Activated T-helper 17 cell treated with anti-CD3 and anti-CD28 coated beads, Interleukin-2, amount 50 U/mL, for 72 hours (primary cell): ENCODE data around the gene STPG3. TPM values are rescaled to one million over a fixed set of nuclear protein-coding genes. Genes with fewer than 3 reads are reported as not detected.

Experiments
- ATAC-seq: fragments of 150-1000 bp; cut with Tn5 transposase; replicated peaks from 2 replicates; pipeline ENCODE4 v1.10.0; 2021; ENCODE audit warnings: mild to moderate bottlenecking, moderate library complexity
- H3K27ac Mint-ChIP-seq: one replicate; pipeline ENCODE4 v1.8.0; 2022; ENCODE audit warnings: mixed read lengths
- H3K27me3 Mint-ChIP-seq: one replicate; pipeline ENCODE4 v1.8.0; 2022; ENCODE audit warnings: mixed read lengths
- H3K36me3 Mint-ChIP-seq: one replicate; pipeline ENCODE4 v1.8.0; 2022; ENCODE audit warnings: low read depth, mild to moderate bottlenecking, mixed read lengths
- H3K4me1 Mint-ChIP-seq: one replicate; pipeline ENCODE4 v1.8.0; 2022; ENCODE audit warnings: mixed read lengths
- H3K4me3 Mint-ChIP-seq: one replicate; pipeline ENCODE4 v1.8.0; 2022; ENCODE audit warnings: mild to moderate bottlenecking, mixed read lengths
- H3K9me3 Mint-ChIP-seq: one replicate; pipeline ENCODE4 v1.8.0; 2022; ENCODE audit warnings: mixed read lengths
- total RNA-seq, 2 donors: library from RNA; stranded (reverse); gene quantifications; one replicate each; pipeline ENCODE4 v1.2.3, GENCODE V29; 2022

Gene STPG3
- total RNA-seq, 2 donors from 2014 or later: not detected

GRCh38 chr9:137270929-137271695, 20.0 kb downstream of the STPG3 start:
- Mint-ChIP-seq H3K9me3 (no peaks in the 10 kb centered on the region), H3K27me3 (no peaks in the 10 kb centered on the region), H3K4me3 (no peak overlapping the region), H3K36me3 (peaks cover 54% of the 10 kb centered on the region), H3K27ac (peak overlapping the region; percentile 25), H3K4me1 (peaks cover 12% of the 10 kb centered on the region)
- no peak for ATAC-seq

GRCh38 chr9:137271696-137272076, 20.6 kb downstream of the STPG3 start:
- ATAC-seq: no peak
- no peaks in the 10 kb centered on the region for H3K27me3 Mint-ChIP-seq
- peaks cover 12% of the 10 kb centered on the region for H3K4me1 Mint-ChIP-seq
- H3K36me3 Mint-ChIP-seq: peaks cover 53% of the 10 kb centered on the region
- no peak overlapping the region for H3K4me3 Mint-ChIP-seq
- H3K27ac Mint-ChIP-seq: peak overlapping the region; percentile 25
- no peaks in the 10 kb centered on the region for H3K9me3 Mint-ChIP-seq

- no peak for ATAC-seq
- H3K9me3 Mint-ChIP-seq: no peaks in the 10 kb centered on the region
Measured at GRCh38 chr9:137272241-137273094, 21.4 kb downstream of the STPG3 start.

GRCh38 chr9:137273095-137273490, 22.0 kb downstream of the STPG3 start:
- H3K9me3 Mint-ChIP-seq: no peaks in the 10 kb centered on the region
- peaks cover 39% of the 10 kb centered on the region for H3K36me3 Mint-ChIP-seq
- H3K4me3 Mint-ChIP-seq: no peak overlapping the region
- no peak for ATAC-seq
- no peak overlapping the region for H3K27ac Mint-ChIP-seq
- H3K27me3 Mint-ChIP-seq: no peaks in the 10 kb centered on the region
- peaks cover 12% of the 10 kb centered on the region for H3K4me1 Mint-ChIP-seq

More at GRCh38 chr9:137272241-137273094, 21.4 kb downstream of the STPG3 start:
- no peaks in the 10 kb centered on the region for H3K27me3 Mint-ChIP-seq
- H3K36me3 Mint-ChIP-seq: peaks cover 45% of the 10 kb centered on the region
- H3K27ac Mint-ChIP-seq: no peak overlapping the region
- H3K4me1 Mint-ChIP-seq: peaks cover 12% of the 10 kb centered on the region
- H3K4me3 Mint-ChIP-seq: no peak overlapping the region

- H3K27me3 Mint-ChIP-seq: no peaks in the 10 kb centered on the region
- peaks cover 32% of the 10 kb centered on the region for H3K36me3 Mint-ChIP-seq
- no peak overlapping the region for H3K4me3 Mint-ChIP-seq
- peaks cover 8% of the 10 kb centered on the region for H3K4me1 Mint-ChIP-seq
- H3K27ac Mint-ChIP-seq: no peak overlapping the region
- no peak for ATAC-seq
- H3K9me3 Mint-ChIP-seq: no peaks in the 10 kb centered on the region
Measured at GRCh38 chr9:137273611-137274320, 22.7 kb downstream of the STPG3 start.

- H3K27ac Mint-ChIP-seq: peak overlapping the region; percentile 5
- H3K9me3 Mint-ChIP-seq: no peaks in the 10 kb centered on the region
- peaks cover 18% of the 10 kb centered on the region for H3K36me3 Mint-ChIP-seq
- no peak for ATAC-seq
- H3K4me1 Mint-ChIP-seq: peaks cover 7% of the 10 kb centered on the region
- H3K27me3 Mint-ChIP-seq: no peaks in the 10 kb centered on the region
- no peak overlapping the region for H3K4me3 Mint-ChIP-seq
Measured at GRCh38 chr9:137275203-137275587, 24.1 kb downstream of the STPG3 start.

- no peak for ATAC-seq
- H3K27ac Mint-ChIP-seq: peak overlapping the region; percentile 5
Measured at GRCh38 chr9:137275588-137276472, 24.7 kb downstream of the STPG3 start.

GRCh38 chr9:137276473-137277328, 25.6 kb downstream of the STPG3 start:
- no peaks in the 10 kb centered on the region for H3K9me3 Mint-ChIP-seq
- peaks cover 7% of the 10 kb centered on the region for H3K4me1 Mint-ChIP-seq
- H3K36me3 Mint-ChIP-seq: peaks cover 10% of the 10 kb centered on the region
- peak overlapping the region; percentile 73 for H3K27ac Mint-ChIP-seq
- no peaks in the 10 kb centered on the region for H3K27me3 Mint-ChIP-seq
- ATAC-seq: no peak
- H3K4me3 Mint-ChIP-seq: peak overlapping the region; percentile 71

More at GRCh38 chr9:137275588-137276472, 24.7 kb downstream of the STPG3 start:
- H3K4me1 Mint-ChIP-seq: peaks cover 7% of the 10 kb centered on the region
- no peaks in the 10 kb centered on the region for H3K9me3 Mint-ChIP-seq
- peaks cover 18% of the 10 kb centered on the region for H3K36me3 Mint-ChIP-seq
- H3K27me3 Mint-ChIP-seq: no peaks in the 10 kb centered on the region
- no peak overlapping the region for H3K4me3 Mint-ChIP-seq

GRCh38 chr9:137277329-137278041, 26.4 kb downstream of the STPG3 start, which contains the start of gene TOR4A:
Gene TOR4A, plus strand, starts transcription at chr9:137277726. Its CDS starts 964 bp downstream, at chr9:137278690.
- Mint-ChIP-seq H3K4me1 (peaks cover 7% of the 10 kb centered on the region), H3K27ac (peak within 1 kb of the TSS; percentile 73), H3K27me3 (no peaks in the 10 kb centered on the region), H3K36me3 (peaks cover 9% of the 10 kb centered on the region), H3K4me3 (peak within 1 kb of the TSS; percentile 71), H3K9me3 (no peaks in the 10 kb centered on the region)
- peak; percentile 88 for ATAC-seq

- peaks cover 7% of the 10 kb centered on the region for H3K4me1 Mint-ChIP-seq
- H3K4me3 Mint-ChIP-seq: peak overlapping the region; percentile 71
- H3K27ac Mint-ChIP-seq: peak overlapping the region; percentile 73
- no peaks in the 10 kb centered on the region for H3K27me3 Mint-ChIP-seq
- H3K9me3 Mint-ChIP-seq: no peaks in the 10 kb centered on the region
- H3K36me3 Mint-ChIP-seq: peaks cover 7% of the 10 kb centered on the region
- peak; percentile 7 for ATAC-seq
Measured at GRCh38 chr9:137278061-137278701, 27.1 kb downstream of the STPG3 start.

GRCh38 chr9:137278721-137279711, 27.9 kb downstream of the STPG3 start:
- ATAC-seq: no peak
- H3K27me3 Mint-ChIP-seq: no peaks in the 10 kb centered on the region
- peaks cover 7% of the 10 kb centered on the region for H3K4me1 Mint-ChIP-seq
- no peaks in the 10 kb centered on the region for H3K9me3 Mint-ChIP-seq
- H3K4me3 Mint-ChIP-seq: no peak overlapping the region
- no peak overlapping the region for H3K27ac Mint-ChIP-seq
- no peaks in the 10 kb centered on the region for H3K36me3 Mint-ChIP-seq
